ENCODE data around the gene GALNT13.

GRCh38 chr2:154243685-154244084 lies 372.0 kb downstream of the GALNT13 start:
- TF ChIP-seq CTCF (IDR thresholded peaks at IDR 0.05) (no peak), POLR2A (IDR thresholded peaks at IDR 0.05) (no peak)

All from breast epithelium (tissue), 3 donors.